ENCODE measurements around the gene GNAS. TPM values are rescaled to one million over a fixed set of nuclear protein-coding genes. Genes with fewer than 3 reads are reported as not detected.

The GNAS gene
- total RNA-seq, 4 donors from 2014 or later: 334 to 533 (median 451) TPM

DNA sequence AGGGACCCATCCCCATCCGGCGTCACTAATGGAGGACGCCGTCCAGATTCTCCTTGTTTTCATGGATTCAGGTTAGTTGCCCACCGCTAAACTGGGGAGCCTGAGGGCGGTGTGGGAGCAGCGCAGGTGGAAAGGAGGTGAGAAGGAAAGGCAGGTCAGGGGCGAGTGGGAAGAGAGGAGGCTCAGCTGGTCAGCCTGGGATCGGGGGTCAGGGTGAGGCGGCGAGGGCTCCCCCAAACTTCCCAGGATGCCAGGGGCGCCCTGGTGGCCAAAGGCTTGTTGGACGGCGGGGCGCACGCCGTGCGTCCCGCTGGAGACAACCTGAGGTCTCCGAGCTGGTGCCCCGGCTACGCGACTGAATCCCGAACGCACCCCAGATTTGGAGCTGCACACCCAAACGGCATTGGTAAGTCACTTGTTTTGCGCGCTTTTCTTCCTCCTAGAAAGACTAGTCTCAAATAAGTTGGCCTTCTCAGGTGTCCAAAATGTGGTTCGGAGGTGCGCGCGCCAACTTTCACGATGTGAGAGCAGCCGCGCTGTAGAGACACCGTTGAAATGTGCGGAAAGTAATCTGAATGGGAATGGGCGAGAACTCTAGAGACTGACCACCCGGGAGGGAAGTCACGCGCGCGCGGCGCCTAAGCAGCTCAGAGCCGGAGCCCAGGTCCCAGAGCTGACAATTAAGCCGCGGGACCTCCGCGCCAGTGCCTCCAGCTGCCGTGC, 11.5 kb upstream of the GNAS start:
- no peak overlapping the region for H3K4me3 ChIP-seq
- TF ChIP-seq EP300 (IDR thresholded peaks at IDR 0.05) (no peak), POLR2AphosphoS5 (IDR thresholded peaks at IDR 0.05) (no peak), POLR2A (IDR thresholded peaks at IDR 0.05) (no peak)
- TF ChIP-seq, protein P1, sequence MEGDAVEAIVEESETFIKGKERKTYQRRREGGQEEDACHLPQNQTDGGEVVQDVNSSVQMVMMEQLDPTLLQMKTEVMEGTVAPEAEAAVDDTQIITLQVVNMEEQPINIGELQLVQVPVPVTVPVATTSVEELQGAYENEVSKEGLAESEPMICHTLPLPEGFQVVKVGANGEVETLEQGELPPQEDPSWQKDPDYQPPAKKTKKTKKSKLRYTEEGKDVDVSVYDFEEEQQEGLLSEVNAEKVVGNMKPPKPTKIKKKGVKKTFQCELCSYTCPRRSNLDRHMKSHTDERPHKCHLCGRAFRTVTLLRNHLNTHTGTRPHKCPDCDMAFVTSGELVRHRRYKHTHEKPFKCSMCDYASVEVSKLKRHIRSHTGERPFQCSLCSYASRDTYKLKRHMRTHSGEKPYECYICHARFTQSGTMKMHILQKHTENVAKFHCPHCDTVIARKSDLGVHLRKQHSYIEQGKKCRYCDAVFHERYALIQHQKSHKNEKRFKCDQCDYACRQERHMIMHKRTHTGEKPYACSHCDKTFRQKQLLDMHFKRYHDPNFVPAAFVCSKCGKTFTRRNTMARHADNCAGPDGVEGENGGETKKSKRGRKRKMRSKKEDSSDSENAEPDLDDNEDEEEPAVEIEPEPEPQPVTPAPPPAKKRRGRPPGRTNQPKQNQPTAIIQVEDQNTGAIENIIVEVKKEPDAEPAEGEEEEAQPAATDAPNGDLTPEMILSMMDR (IDR thresholded peaks at IDR 0.05): no peak
- H3K27ac ChIP-seq: no peak overlapping the region
- peaks cover 57% of the 10 kb centered on the region for H3K27me3 ChIP-seq
- no peak for DNase-seq (ENCODE audit: low spot score in 2 of 2)
- no peaks in the 10 kb centered on the region for H3K9me3 ChIP-seq
- WGBS: 66% methylated on average over 41 of the region's 51 CpGs
- H3K36me3 ChIP-seq: no peaks in the 10 kb centered on the region
- peaks cover 13% of the 10 kb centered on the region for H3K4me1 ChIP-seq

DNA sequence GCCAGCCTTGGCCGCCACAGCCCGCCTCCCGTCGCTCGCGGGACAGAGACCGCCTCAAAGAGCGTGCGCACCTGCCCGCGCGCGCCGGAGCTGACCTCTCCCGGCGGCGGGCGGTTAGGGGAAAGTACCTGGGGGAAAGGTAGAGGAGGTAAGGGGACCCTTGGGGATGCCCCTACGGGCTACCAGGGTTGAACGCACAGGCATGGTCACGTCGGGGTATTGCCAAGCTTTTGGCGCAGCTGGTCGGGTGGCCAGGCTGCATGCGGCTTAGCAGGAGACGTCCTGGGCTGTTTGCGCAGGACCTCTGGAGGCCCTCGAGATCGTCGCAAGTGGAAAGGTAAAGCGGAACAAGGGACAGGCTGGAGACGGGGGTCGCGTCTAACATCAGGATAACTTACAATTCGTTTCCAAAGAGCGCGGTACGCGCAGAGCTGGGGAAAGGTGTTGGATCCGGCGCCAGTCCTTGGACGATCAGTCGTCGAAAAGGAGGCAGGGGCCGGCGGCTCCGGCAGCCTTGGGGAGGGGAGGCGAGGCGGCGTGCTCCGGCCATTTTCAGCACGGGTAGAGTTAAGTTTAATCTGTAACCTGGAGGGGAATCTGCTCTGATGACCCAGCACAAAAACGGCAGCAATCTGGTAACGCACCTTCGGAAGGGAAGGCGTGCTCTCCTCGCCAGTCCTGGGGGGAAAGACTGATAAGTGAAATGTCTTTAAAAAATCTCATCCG, 10.8 kb upstream of the GNAS start:
- peaks cover 13% of the 10 kb centered on the region for H3K4me1 ChIP-seq
- TF ChIP-seq POLR2A (IDR thresholded peaks at IDR 0.05): no peak
- TF ChIP-seq, protein P1 (IDR thresholded peaks at IDR 0.05): no peak
- no peak for TF ChIP-seq POLR2AphosphoS5 (IDR thresholded peaks at IDR 0.05)
- TF ChIP-seq EP300 (IDR thresholded peaks at IDR 0.05): no peak
- H3K27ac ChIP-seq: no peak overlapping the region
- H3K4me3 ChIP-seq: no peak overlapping the region
- H3K36me3 ChIP-seq: no peaks in the 10 kb centered on the region
- no peak for DNase-seq (ENCODE audit: low spot score in 2 of 2)
- WGBS: 70% methylated on average over 58 of the region's 58 CpGs
- H3K9me3 ChIP-seq: no peaks in the 10 kb centered on the region
- peaks cover 53% of the 10 kb centered on the region for H3K27me3 ChIP-seq

DNA sequence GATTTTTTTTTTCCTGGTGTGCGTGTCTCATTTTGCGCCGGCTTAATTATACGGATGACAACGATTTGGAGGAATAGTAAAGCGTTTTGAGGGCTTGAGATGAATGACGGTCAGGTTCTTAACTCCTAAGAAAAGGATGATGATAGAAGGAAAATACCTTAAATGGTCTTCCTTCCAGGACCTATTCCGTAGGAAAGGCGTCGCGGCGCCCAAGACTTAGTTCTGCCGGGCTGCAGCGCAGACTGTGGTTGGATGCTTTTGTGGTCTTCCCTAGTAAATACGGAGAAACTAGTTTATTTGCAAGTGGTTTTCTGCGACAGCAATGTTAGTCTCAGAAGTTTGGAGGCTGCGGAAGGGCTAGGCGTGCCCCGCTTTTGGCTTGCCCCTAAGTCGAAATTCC, 10.2 kb upstream of the GNAS start:
- Histone ChIP-seq H3K36me3 (no peaks in the 10 kb centered on the region), H3K4me1 (peaks cover 13% of the 10 kb centered on the region), H3K27ac (no peak overlapping the region), H3K27me3 (peaks cover 53% of the 10 kb centered on the region), H3K4me3 (no peak overlapping the region), H3K9me3 (no peaks in the 10 kb centered on the region)
- no peak for TF ChIP-seq POLR2A (IDR thresholded peaks at IDR 0.05)
- no peak for TF ChIP-seq EP300 (IDR thresholded peaks at IDR 0.05)
- TF ChIP-seq, protein P1 (IDR thresholded peaks at IDR 0.05): no peak
- TF ChIP-seq POLR2AphosphoS5 (IDR thresholded peaks at IDR 0.05): no peak
- DNase-seq (ENCODE audit: low spot score in 2 of 2): no peak
- 49% methylated on average over 20 of the region's 20 CpGs for WGBS

- Histone ChIP-seq H3K4me3 (no peak overlapping the region), H3K27me3 (peaks cover 53% of the 10 kb centered on the region), H3K9me3 (no peaks in the 10 kb centered on the region), H3K27ac (no peak overlapping the region), H3K36me3 (no peaks in the 10 kb centered on the region), H3K4me1 (peaks cover 13% of the 10 kb centered on the region)
- WGBS: 54% methylated on average over 6 of the region's 6 CpGs
- no peak for DNase-seq (ENCODE audit: low spot score in 2 of 2)
- TF ChIP-seq EP300 (IDR thresholded peaks at IDR 0.05) (no peak), POLR2AphosphoS5 (IDR thresholded peaks at IDR 0.05) (no peak), POLR2A (IDR thresholded peaks at IDR 0.05) (no peak)
- TF ChIP-seq, protein P1 (IDR thresholded peaks at IDR 0.05): no peak
These were observed 9.4 kb upstream of the GNAS start for GRCh38 chr20:58843128-58843556.

DNA sequence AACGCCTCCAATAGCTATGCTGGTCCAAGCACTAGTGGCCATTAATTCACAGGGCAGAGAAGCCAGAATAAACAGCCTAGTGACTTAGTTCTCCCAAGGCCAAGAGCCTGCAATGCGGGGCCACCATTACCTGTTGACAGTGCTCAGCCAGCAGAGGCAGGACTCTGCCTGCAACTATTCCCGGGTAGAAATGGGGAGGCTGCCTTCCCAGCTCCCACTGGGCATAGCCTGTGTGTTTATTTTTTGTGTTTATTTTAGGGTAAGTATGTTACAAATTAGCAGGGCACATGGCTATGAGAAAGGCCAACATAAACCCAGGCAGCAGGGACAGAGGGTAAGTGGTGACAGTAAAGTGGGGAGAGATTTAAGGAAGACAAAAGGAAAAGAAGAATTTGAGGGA, 6.8 kb upstream of the GNAS start:
- WGBS: 80% methylated on average over 3 of the region's 3 CpGs
- Histone ChIP-seq H3K4me1 (no peaks in the 10 kb centered on the region), H3K4me3 (no peak overlapping the region), H3K36me3 (no peaks in the 10 kb centered on the region), H3K9me3 (no peaks in the 10 kb centered on the region), H3K27me3 (peaks cover 40% of the 10 kb centered on the region), H3K27ac (no peak overlapping the region)
- TF ChIP-seq POLR2AphosphoS5 (IDR thresholded peaks at IDR 0.05): no peak
- TF ChIP-seq, protein P1 (IDR thresholded peaks at IDR 0.05): no peak
- no peak for TF ChIP-seq EP300 (IDR thresholded peaks at IDR 0.05)
- no peak for TF ChIP-seq POLR2A (IDR thresholded peaks at IDR 0.05)
- DNase-seq (ENCODE audit: low spot score in 2 of 2): no peak

Measured in suprapubic skin (tissue), 4 donors.